ENCODE results near the gene CASK.

CASK gene

DNA sequence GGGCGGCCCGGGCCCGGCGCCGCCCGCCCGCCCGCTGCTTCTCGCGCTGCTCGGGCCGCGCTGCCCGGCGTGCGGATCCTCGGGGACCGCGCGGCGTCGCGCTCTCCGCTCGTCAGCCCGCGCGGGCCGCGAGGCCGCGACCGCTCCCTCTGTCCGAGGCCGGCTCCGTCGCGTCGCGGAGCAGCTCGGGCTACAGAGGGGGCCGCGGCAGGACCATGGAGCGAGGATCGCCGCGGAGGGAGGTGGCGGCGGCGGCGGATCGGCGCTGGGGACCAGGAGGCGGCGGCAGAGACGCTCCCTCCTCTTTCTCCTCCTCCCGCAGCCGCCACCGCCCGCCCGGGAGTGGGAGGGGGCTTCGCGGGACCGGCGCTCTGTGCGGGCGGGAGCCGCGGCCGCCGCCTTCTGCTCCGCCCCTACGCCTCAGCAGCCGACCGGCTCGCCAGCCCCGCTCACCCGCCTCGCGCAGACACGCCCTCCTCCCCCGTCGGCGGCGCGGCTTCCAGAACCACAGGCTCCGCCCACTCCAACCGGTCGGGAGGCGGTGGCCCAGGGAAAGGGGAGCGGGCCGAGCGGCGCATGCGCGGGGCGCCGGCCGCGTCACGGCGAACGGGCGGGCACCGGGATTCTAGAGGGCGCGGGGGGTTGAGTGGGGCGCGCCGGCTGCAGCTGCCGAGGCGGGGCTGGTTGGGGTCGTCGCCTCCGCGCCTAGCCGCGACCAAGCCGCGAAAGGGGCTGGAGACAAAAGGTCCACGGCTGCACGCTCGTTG, at the start of gene CASK:
CASK (minus strand) TSS at position 344 of the 767 bp plus-strand sequence. CDS start 566 bp downstream, outside the sequence.
- peak; percentile 87 to 96 for DNase-seq (ENCODE audit: low read depth in 2 of 2)
- TF ChIP-seq CTCF (IDR thresholded peaks at IDR 0.05; ENCODE audit: low read depth, low read length) = no peak
- H3K4me3 ChIP-seq (replicated peaks in 1 of 2; ENCODE audit: low read depth in 2 of 2, low read length in 2 of 2) = peak within 1 kb of the TSS; percentile 70 to 72

- TF ChIP-seq CTCF (IDR thresholded peaks at IDR 0.05; ENCODE audit: low read depth, low read length) = no peak
- H3K4me3 ChIP-seq (replicated peaks in 1 of 2; ENCODE audit: low read depth in 2 of 2, low read length in 2 of 2) = no peak overlapping the region
- DNase-seq (ENCODE audit: low read depth in 2 of 2) = no peak
Observed at GRCh38 chrX:41971346-41971745, 48.0 kb upstream of the CASK start.

GRCh38 chrX:41970419-41970818, 47.1 kb upstream of the CASK start:
- TF ChIP-seq CTCF (IDR thresholded peaks at IDR 0.05; ENCODE audit: low read depth, low read length) = no peak
- H3K4me3 ChIP-seq (replicated peaks in 1 of 2; ENCODE audit: low read depth in 2 of 2, low read length in 2 of 2) = no peak overlapping the region
- no peak for DNase-seq (ENCODE audit: low read depth in 2 of 2)

DNA sequence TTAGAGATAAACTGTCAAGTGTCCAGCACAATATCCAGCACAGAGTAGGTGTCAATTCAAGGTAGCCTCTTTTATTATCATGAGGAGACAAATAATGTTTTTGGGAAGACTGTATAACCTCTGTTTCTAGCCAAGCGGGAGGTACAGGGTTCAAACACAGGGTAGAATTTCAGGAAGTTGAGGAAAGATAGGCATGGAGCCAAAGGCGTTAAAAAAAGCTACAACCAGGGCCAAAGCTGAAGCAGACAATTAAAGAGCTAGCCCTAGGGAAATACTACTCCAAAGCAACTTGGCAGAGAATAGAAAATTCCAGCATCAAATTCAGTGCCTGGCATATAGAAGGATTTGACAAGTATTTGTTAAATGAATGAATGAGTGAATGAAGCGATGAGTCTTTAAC, 40.0 kb upstream of the CASK start:
- H3K4me3 ChIP-seq (replicated peaks in 1 of 2; ENCODE audit: low read depth in 2 of 2, low read length in 2 of 2) = no peak overlapping the region
- no peak for TF ChIP-seq CTCF (IDR thresholded peaks at IDR 0.05; ENCODE audit: low read depth, low read length)
- DNase-seq (ENCODE audit: low read depth in 2 of 2) = peak in 1 of 2 donors; percentile 54

GRCh38 chrX:41960142-41960541, 36.8 kb upstream of the CASK start:
- TF ChIP-seq CTCF (IDR thresholded peaks at IDR 0.05; ENCODE audit: low read depth, low read length) = no peak
- H3K4me3 ChIP-seq (replicated peaks in 1 of 2; ENCODE audit: low read depth in 2 of 2, low read length in 2 of 2) = no peak overlapping the region
- DNase-seq (ENCODE audit: low read depth in 2 of 2) = no peak

DNA sequence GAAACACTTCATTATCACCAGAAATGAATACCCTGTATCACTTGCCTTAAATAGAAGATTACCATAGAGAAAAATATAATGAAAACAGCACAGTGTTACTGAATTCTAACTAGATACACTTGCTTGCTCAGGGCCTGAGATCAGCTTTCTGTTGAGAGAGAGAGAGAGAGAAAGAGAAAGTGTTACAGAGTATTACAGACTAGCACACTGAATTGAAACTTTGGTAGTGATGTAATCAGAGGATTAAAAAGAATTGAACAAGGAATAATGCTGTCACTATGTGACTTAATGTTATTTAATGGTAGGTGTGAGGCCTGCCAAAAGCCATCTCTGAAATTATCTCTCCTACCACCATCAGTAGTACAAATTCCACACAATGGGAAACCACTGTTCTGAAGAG, 35.5 kb upstream of the CASK start:
- no peak for TF ChIP-seq CTCF (IDR thresholded peaks at IDR 0.05; ENCODE audit: low read depth, low read length)
- H3K4me3 ChIP-seq (replicated peaks in 1 of 2; ENCODE audit: low read depth in 2 of 2, low read length in 2 of 2) = no peak overlapping the region
- DNase-seq (ENCODE audit: low read depth in 2 of 2) = no peak

- TF ChIP-seq CTCF (IDR thresholded peaks at IDR 0.05; ENCODE audit: low read depth, low read length) = no peak
- H3K4me3 ChIP-seq (replicated peaks in 1 of 2; ENCODE audit: low read depth in 2 of 2, low read length in 2 of 2) = no peak overlapping the region
- DNase-seq (ENCODE audit: low read depth in 2 of 2) = peak in 1 of 2 donors; percentile 0
Observed at GRCh38 chrX:41956027-41956426, 32.7 kb upstream of the CASK start.

Measured in cardiac fibroblast (primary cell).